ENCODE measurements around the gene IL1RAPL1.

IL1RAPL1 gene

GRCh38 chrX:29231800-29232199 is 644.6 kb downstream of the IL1RAPL1 start:
- no peak for ATAC-seq (ENCODE audit: insufficient read depth, low read depth)
- DNase-seq: no peak
- no peak overlapping the region for H3K4me2 ChIP-seq (ENCODE audit: insufficient read depth, low read length)

GRCh38 chrX:29233592-29234183 is 646.4 kb downstream of the IL1RAPL1 start:
- Histone ChIP-seq H3K79me2 (ENCODE audit: insufficient read depth, low read length) (no peaks in the 10 kb centered on the region), H3K4me1 (ENCODE audit: insufficient read depth, low read length) (no peaks in the 10 kb centered on the region), H3K9me3 (ENCODE audit: insufficient read depth, low read length, severe bottlenecking) (no peaks in the 10 kb centered on the region), H3K27ac (ENCODE audit: low read length) (no peak overlapping the region), H4K20me1 (ENCODE audit: insufficient read depth, low read length) (no peaks in the 10 kb centered on the region), H3K4me2 (ENCODE audit: insufficient read depth, low read length) (no peak overlapping the region), H2AFZ (ENCODE audit: low read depth, low read length) (no peak overlapping the region), H3K9ac (ENCODE audit: low read depth, low read length) (no peak overlapping the region), H3K4me3 (ENCODE audit: low read depth in 1 of 2, low read length in 2 of 2) (no peak overlapping the region), H3K27me3 (ENCODE audit: insufficient read depth, low read length, poor library complexity) (no peaks in the 10 kb centered on the region), H3K36me3 (ENCODE audit: insufficient read depth, low read length) (no peaks in the 10 kb centered on the region)
- TF ChIP-seq CTCF (IDR thresholded peaks at IDR 0.05; ENCODE audit: borderline replicate concordance, extremely low read depth, low read length, poor library complexity, severe bottlenecking) (no peak), EZH2 (IDR thresholded peaks at IDR 0.05; ENCODE audit: borderline replicate concordance, low read depth, low read length, severe bottlenecking) (no peak)
- ATAC-seq (ENCODE audit: insufficient read depth, low read depth) (no peak), DNase-seq (no peak)

More at GRCh38 chrX:29231800-29232199, 644.6 kb downstream of the IL1RAPL1 start:
- H3K9me3 ChIP-seq (ENCODE audit: insufficient read depth, low read length, severe bottlenecking): no peaks in the 10 kb centered on the region
- no peak overlapping the region for H2AFZ ChIP-seq (ENCODE audit: low read depth, low read length)
- TF ChIP-seq CTCF (IDR thresholded peaks at IDR 0.05; ENCODE audit: borderline replicate concordance, extremely low read depth, low read length, poor library complexity, severe bottlenecking) (peak; percentile 3), EZH2 (IDR thresholded peaks at IDR 0.05; ENCODE audit: borderline replicate concordance, low read depth, low read length, severe bottlenecking) (no peak)
- H4K20me1 ChIP-seq (ENCODE audit: insufficient read depth, low read length): no peaks in the 10 kb centered on the region
- no peak overlapping the region for H3K9ac ChIP-seq (ENCODE audit: low read depth, low read length)
- H3K27me3 ChIP-seq (ENCODE audit: insufficient read depth, low read length, poor library complexity): no peaks in the 10 kb centered on the region
- no peak overlapping the region for H3K4me3 ChIP-seq (ENCODE audit: low read depth in 1 of 2, low read length in 2 of 2)
- no peaks in the 10 kb centered on the region for H3K4me1 ChIP-seq (ENCODE audit: insufficient read depth, low read length)
- no peaks in the 10 kb centered on the region for H3K36me3 ChIP-seq (ENCODE audit: insufficient read depth, low read length)
- no peak overlapping the region for H3K27ac ChIP-seq (ENCODE audit: low read length)
- H3K79me2 ChIP-seq (ENCODE audit: insufficient read depth, low read length): no peaks in the 10 kb centered on the region

- H3K9ac ChIP-seq (ENCODE audit: low read depth, low read length): no peak overlapping the region
- H3K36me3 ChIP-seq (ENCODE audit: insufficient read depth, low read length): no peaks in the 10 kb centered on the region
- TF ChIP-seq EZH2 (IDR thresholded peaks at IDR 0.05; ENCODE audit: borderline replicate concordance, low read depth, low read length, severe bottlenecking): no peak
- TF ChIP-seq CTCF (IDR thresholded peaks at IDR 0.05; ENCODE audit: borderline replicate concordance, extremely low read depth, low read length, poor library complexity, severe bottlenecking): no peak
- no peak overlapping the region for H2AFZ ChIP-seq (ENCODE audit: low read depth, low read length)
- ATAC-seq (ENCODE audit: insufficient read depth, low read depth) (no peak), DNase-seq (no peak)
- no peaks in the 10 kb centered on the region for H3K79me2 ChIP-seq (ENCODE audit: insufficient read depth, low read length)
- H3K4me3 ChIP-seq (ENCODE audit: low read depth in 1 of 2, low read length in 2 of 2): no peak overlapping the region
- no peak overlapping the region for H3K27ac ChIP-seq (ENCODE audit: low read length)
- H3K4me2 ChIP-seq (ENCODE audit: insufficient read depth, low read length): no peak overlapping the region
- no peaks in the 10 kb centered on the region for H3K9me3 ChIP-seq (ENCODE audit: insufficient read depth, low read length, severe bottlenecking)
- no peaks in the 10 kb centered on the region for H4K20me1 ChIP-seq (ENCODE audit: insufficient read depth, low read length)
- H3K27me3 ChIP-seq (ENCODE audit: insufficient read depth, low read length, poor library complexity): no peaks in the 10 kb centered on the region
- no peaks in the 10 kb centered on the region for H3K4me1 ChIP-seq (ENCODE audit: insufficient read depth, low read length)
Observed at GRCh38 chrX:29237972-29238371, 650.7 kb downstream of the IL1RAPL1 start.

All from DND-41 (cell line).